T-cell (primary cell): ENCODE results near the gene EN2. TPM values are rescaled to one million over a fixed set of nuclear protein-coding genes. Genes with fewer than 3 reads are reported as not detected.

ENCODE experiments used
- total RNA-seq, 35 experiments: library from RNA in 6 of 35; stranded (reverse) in 6 of 35; fragments of 120-200 nt in 1 of 35; gene quantifications; one replicate each; pipeline versions ENCODE4 v1.2.1 to v1.2.4 and lab custom pipeline; 2013 to 2026

EN2 gene
- total RNA-seq, 5 donors from 2014 or later (not counting 1 experiment from before 2014, with no cell fraction given) = not detected

Other genes with a start within 250 kb of the EN2 start
- 10 to 100 TPM; 38.0 to 47.3 (median 42.4) TPM for gene INSIG1, start 160.3 kb upstream of the EN2 start, total RNA-seq
- not detected for gene CNPY1, start 88.4 kb downstream of the EN2 start, total RNA-seq
- 100 to 1,000 TPM; 157 to 180 (median 170) TPM for gene RBM33, start 186.5 kb downstream of the EN2 start, total RNA-seq